NCI-H146 (cell line): ENCODE data around the gene UBE2O.

Experiments used
- DNase-seq: peaks from one replicate; lab custom pipeline; 2025; lab: John Stamatoyannopoulos, UW

Gene UBE2O

DNA sequence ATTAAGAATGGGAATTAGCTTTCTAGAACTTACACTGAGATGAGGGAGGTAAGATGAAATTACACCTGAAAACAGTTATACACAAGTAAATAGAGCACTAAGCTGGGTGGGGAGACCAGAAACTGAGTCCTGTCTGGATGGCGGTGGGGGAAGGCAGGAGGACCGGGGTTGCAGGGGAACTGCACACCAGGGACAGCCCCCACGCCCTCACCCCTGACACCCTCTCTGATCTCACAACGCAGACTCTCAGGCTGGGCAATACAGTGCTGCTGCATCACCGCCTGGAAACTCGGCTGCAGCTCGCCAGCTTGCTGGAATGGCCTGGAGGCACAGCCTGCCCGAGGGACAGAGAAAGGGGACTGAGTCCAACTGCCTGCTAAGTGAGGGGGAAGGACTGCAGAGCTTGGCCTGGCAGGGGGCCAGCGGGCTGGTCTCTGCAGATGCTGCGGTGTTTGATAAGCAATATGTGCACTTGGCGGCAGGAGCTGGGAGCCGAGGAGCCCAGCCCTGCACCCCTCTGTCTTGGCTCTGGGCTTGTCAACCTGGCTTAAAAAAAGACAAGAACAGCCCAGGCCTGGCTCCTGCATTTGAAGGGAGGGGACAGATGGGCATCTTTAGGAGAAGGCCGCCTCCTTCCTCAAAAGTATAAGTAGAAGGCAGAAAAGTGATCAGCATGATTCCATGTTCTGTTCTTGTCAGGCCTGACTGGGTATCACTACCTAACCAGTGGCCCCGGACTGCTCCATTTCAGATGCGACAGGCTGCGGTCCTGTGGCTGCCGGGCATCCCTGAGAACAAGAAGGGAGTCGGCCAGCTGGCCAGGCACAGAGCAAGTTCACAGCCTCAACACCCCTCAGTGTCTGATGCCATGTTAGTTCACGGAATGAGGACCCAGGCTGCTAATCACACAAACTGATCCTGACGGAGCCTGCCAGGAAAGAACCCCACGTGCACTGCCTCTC lies 38.3 kb downstream of the UBE2O start:
- DNase-seq, result peak; percentile 88

DNA sequence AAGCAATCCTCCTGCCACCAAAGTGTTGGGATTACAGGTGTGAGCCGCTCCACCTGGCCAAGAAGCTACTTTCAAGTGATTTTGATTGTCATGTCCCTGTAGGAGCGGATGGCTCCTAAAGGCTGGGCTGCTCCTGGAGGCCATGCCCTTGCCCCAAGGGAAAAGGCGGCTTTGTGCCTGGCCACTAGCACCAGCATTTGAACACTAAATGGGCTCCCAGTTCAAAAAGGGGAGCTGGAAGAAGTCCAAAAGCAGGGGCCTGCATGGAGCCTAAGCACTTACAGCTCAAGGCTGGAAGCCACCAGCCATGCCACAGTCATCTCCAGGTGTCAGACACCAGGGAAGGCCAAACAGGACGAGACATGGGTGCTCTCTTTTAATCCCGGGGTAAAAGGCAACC lies 41.7 kb downstream of the UBE2O start:
- no peak for DNase-seq

DNA sequence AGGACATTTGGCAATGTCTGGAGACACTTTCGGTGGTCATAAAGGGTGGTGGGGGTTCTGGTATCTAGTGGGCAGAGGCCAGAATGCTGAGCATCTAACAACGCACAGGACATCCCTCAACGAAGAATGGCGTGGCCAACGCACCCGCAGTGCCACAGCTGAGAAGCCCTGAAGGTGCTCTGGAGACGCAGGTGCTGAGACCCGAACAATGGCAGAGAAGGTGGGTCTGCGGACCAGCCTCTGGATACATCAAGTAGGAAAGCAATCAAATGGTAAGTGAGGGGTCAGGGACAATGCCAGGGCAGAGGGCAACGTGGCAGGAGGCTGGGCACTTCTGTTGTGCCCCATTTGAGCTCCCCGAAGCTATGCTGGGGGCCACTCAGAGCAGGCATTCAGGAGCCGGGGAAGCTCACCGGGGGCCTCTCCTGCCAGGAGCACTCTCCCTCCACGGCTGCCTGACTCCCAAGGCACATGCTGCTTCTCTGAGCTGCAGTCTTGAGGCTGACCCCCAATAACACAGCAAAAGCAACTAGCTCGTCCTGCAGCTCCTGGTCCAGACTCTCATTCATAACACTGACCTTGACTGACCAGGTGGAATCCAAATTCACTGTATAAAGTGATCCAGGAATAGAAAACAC lies 42.5 kb downstream of the UBE2O start:
- no peak for DNase-seq

DNA sequence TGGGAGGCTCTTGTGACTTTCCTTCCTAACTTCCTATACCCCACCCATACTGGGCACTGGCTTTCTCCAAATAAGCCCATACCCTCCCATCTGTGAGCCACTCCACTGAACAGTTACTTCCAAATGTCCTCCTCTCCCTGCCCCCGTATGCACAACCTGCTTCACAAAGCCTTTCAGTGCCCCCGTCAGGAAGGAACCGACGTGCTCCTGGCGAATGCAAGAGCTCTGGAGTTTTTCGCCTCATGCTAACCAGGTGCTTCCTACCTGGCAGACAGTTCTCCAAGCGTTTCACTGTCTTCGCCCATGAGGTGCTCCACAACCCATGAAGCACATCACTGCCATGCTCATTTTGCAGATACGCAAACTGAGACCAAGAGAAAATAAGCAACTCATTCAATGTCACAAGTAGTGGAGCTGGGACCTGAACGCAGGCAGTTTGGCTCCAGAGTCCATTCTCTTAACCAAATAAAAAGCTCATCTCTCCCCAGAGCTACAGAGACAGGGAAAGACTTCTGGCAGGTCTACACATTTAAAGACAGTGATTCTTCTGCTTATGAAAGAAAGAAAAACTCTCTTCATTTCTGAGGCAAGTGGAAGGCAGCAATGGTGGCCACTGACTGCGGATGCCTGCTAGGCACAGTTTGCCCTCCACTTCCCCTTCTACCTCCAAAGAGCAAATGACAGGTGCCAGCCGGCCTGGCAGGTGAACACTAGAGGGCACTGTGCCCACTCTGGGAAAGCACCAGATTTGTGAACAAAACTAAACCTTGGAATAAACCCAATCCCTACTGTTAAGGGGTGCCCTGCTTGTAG lies 44.7 kb downstream of the UBE2O start:
- peak; percentile 45 for DNase-seq

DNA sequence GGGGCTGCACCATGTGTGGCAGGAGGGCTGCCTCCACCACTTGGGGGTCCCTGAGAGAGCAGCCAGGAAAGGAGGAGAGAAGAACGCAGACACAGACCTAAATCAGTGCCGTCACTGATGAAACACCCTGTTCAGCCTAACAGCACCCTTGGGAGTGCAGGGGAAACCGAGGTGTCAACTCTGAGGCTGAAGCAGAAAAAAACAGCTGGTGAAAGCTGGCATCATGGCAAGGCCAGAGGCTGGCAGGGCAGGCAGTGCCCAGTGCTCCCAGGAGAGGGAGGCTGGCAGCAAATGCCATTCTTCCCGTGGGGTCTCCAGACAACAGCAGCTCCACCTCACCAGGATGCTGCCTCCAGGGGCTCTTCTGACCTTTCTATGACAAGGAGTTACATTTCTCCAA lies 45.4 kb downstream of the UBE2O start:
- no peak for DNase-seq

DNA sequence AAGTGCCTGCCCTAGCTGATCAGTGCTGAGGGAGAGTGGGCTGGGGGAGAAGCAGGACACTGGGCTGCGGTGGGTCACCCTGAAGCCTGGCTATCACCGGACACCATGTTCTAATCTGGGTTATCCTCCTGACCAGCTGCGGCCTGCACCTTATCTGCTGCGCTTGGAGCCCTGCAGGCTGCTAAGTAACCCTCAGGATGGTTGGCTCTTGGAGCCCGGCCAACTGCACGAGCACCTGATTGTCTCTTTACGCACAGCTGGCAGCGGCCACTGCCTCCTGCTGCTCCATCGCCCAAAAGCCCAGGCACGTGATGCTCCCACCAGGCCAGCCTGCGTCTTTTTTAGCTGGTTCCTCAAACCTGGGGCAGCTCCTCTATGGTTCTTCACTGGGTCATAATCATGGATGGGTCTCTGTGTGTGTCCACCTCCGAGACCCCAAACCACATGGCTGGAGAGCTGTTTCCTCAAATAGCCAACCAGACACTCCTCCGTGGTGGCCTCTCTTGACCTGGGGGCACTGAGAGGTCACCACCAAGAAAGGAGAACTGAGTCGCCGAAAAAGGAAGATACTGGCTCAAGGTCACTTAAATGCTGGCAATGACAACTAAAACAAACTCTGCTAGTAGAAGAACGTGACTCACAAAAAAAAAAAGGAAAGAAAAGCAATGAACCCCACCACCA lies 46.8 kb downstream of the UBE2O start:
- DNase-seq, result peak; percentile 92

DNA sequence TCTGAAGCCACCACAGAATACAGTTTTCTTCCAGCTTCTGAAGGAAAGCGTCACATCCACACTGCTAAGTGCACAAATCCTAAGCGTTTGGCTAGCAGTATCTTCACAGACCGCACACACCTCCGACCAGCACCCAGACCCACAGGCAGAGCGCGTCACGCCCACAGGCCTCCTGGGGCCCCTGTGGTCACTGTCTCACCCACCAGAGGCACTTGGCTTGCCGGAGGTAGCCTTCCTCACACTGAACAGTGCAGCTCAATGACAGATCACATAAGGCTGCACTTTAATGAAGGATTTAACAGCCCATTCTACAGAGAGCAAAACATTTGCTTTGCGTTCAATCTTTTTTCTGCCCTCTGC lies 47.4 kb downstream of the UBE2O start:
- no peak for DNase-seq

DNA sequence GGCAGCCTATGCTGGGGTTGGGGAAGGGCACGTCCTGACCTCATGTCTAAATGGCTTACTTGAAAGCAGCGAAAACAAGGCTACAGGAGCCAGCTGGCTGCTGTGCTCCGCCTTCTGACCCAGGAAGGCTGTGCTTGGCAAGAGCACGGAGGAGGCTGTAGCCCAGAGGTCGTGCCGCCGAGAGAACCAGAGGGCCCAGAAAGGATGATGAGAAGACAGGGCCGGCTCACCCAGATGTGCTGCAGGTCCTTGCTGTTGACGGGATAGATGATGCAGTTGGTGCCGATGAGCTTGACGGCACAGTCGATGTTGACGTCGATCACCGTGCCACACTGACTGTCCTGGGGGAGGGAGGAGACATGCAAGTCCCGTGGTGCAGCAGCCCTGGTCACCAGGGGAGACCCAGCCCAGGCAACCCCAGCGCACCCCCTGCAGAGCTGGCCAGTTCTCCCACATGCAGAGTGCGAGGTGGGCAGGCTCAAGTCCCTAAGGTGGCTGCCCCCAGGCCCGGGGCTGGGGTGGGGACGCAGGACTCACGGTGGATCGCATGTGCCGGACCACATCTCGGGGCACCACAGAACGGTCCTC lies 47.9 kb downstream of the UBE2O start:
- DNase-seq, result no peak

DNA sequence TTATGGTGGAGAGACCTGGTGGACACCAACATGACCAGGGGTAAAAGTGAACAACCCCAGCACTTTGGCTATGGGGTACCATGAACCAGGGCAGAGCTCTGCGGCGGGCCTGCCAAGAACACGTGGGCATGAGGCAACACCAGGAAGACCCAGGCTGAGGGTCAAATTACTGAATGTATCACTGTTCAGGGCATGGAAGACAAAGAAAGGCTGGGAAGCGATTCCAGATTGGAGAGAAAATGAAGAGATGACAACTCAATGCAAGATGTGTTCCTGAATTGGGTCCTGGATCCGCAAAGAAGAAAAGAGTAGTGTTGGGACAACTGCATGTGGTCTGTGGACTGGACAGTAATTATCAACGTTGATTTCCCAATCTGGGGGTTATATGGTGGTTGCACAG lies 48.7 kb downstream of the UBE2O start:
- DNase-seq, result no peak

DNA sequence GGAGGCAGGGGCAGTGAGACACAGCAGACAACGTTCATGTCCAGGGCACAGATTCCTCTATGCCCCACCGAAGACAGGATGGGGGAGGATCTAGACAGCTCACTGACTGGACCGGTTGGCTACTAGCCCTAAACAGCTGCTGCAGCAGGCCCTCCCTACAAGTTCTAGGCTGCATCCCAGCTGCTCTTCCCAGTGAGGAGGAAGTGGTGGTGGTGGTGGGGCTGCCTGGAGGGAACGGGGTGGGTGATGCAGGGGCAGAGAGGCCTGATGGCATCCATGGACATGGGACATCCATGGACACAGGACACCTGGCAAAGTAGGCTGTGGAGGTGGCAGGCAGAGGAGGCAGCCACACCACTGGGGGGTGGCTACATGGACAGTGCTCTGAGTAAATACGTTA lies 50.2 kb downstream of the UBE2O start:
- DNase-seq, result no peak

DNA sequence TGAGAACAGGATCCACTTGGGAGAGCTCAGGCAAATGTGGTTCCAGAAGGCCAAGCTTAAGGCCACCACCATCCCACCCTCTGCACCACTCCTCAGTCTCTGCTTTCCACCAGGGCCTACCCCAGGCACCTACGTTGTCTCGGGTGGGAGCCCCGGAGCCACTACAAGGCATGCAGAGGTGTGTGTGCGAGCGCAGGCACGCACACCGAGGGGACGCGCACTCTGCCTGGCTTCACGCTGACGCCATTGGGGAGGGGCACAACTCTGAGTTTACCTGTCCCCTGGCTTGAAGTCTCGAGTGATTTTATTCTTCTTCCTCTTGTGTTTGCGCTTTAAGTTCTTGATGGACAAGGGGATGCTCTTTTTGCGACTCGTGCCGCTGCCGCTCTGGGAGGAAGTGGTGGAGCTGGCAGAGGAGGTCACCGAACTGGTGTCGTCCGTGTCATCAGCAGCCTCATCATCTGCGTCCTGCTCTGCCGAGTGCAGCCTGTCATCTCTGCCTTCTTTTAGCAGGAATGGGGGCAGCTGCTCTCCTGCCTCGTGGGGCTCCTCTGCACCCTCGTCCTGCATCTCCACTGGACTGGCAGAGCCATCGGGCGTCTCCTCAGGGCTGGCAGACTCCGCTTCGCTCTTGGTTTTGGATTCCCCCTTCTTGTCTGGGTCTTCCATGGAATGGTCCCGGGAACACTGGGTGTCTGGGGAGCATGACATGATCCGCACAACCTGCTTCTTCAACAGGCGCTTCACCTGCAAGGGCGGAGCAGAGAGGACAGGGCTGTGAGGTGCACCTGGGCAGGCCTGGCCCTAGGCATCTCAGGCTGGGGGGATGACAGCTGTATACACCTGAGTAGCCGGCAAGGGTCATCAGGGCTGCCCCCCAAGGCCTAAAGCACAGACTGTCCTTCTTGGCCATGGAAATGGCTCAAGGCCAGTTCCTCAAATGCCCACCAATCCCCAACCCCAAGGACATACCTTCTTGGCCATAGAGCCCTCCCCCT lies 53.5 kb downstream of the UBE2O start:
- DNase-seq, result no peak

DNA sequence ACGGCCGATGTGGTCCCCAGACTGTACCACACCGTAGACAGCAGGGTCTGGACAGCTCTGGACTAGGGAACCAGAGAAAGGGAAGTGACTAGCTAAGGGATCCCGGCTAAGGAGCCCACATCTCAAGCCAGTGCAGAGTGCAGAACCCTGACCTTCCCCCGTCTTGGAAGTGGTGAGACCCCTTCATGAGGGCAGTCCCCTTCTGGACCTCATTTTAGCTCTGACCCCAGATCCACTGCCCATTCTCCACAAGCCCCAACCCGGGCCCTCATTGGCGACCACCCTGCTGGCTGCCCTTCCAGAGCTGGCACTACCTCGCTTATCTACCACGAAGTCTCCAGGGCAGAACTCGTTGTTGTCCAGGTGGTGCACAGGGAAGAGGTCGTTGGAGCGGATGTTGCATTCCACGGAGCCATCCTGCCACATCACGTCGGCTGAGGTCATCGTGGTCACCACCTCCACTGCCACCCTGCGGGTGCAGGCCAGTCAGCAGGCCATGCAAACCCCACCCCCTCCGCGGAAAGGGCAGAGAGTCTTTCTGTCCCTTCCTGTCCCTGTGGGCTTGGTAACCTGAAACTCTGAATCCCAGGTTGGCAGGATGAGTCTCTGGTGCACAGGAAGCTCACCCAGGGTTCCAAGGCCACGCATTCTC lies 54.3 kb downstream of the UBE2O start:
- DNase-seq, result no peak

DNA sequence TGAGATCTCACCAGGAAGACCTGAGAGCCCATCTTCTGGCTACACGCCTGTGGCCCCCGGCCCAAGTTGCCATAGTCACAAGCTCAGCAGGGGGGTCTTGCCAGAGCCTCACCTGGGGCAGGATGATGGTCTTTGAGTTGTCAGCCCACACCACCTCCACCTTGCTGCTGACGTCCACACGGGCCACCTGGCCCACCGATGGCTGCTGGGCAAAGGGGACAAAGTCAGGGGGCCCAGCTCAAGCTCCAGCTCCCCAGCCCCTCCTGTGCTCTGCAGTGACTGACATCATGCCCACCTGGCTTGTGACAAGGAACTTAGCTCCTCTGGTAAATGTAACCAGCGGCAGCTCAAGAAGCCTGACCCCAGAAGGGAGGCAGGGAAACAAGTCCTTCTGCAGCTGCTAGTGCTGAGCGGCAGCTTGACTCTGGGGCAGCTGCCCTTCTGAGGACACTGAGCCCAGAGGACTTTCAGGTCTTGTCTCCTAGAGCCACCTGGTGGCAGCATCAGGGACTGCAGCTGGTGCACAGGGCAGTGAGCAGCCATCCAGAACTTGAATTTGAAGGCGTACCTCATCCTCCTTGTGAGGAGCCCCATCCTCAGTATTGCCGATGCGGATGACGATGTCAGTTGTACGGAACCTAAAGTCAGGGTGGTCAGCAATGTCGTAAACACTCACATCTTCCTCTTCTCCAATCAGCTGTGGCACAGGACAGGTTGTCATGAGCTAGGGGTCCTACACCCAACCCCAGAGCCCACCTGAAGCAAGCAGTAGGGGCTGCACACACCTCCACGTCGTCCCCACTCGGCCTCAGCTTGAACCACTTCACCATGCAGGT lies 55.0 kb downstream of the UBE2O start:
- peak; percentile 79 for DNase-seq

DNA sequence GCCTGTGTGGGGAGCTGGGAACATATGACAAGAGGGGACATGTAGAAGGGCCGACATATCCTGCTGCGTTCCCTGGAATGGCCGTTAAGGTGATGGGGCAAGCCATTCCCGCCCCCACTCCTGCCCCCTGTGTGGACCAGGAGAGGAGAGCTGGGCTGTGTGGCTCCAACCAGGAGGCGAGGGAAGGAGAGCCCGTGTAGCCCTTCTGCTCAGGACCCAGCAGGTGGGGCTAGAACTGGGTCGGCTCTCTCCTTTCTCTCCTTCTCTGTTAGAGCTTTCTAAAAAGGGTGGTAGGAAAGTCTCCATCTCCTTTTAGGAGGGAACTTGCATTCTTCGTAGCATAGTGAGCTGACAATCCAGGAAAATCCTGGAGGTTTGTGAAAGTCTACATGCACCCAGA lies 55.8 kb downstream of the UBE2O start:
- no peak for DNase-seq

DNA sequence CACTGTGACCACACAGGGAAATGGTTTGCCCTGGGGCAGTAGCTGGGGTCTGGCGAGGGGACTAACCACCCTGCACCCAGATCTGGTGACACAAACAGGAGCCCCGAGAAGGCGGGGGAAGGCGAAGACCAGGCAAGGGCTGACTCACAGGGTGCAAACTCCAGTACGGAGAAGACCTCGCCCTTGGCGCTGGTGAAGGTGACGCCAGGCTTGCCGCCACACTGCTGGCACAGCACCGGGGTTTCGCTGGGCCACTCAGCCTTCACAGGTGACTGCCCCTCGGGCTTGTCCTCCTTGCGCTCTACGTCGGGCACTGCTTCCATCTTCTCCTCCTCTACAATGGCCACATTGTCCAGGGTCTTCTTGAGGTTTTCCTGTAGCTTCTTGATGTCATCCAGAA lies 57.0 kb downstream of the UBE2O start:
- DNase-seq, result no peak

DNA sequence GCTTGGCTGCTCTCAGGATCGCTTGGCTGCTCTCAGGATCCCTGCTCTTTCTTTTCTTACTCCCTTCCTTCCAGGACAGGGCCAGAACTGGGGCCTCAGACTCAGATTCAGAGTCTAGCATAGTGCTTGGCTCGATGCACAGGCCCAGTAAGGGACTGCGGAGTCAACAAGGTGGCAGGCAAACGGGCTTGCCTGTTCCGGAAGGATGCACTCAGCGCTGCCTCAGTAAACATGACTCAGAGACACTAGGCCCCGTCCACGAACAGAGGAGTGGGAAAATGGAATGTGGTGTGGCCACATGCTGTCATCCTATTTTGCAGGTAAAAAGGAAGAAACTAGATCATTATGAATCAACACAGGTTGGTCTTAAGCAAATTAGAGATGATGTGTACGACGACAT lies 58.8 kb downstream of the UBE2O start:
- DNase-seq, result no peak

DNA sequence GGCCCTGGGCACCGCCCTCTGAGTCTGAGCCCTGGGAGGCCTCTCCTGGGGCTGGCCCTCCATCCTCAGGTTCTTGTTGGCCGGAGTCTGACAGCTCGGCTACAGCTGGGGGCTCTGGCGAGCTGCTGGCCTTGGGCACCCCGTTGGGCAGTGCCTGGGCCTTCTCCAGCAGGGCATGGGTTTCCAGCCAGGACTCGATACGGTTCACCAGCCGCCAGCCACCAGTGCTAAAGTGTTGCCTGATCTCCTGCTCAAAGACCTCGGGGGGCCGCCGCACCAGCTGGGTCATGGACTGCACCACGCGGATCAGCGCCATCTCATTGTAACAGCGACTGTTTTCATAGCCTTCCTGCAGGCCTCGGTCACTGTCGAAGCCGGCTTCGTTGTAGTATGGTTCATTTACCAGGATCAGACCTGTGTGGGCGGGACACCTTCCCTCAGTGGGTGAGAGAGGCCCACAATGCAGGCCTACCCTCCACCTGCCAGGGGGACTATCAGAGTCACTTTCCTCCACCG lies 61.7 kb downstream of the UBE2O start:
- DNase-seq, result no peak

DNA sequence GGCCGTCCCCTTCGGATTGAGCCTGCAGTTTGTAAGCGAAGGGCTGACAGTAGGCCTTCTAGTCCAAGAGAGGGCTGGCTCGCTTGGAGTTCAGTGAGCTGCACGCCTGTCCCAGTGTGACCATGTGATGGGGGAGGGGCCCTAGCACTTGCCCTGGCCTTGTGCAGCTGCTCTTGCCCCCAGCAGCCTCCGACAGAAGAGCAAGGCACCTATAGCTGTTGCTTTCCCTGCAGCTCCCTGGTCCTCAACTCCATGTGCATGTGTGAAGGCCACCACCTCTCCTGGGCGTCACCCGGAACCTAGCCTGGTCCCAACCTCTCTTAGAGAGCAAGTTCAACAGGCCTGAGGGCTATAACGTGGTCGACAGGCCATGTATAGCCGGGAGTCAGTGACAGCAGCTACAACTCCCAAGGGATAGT lies 62.9 kb downstream of the UBE2O start:
- DNase-seq, result no peak
